ENCODE data around the gene GPR63. TPM values are rescaled to one million over a fixed set of nuclear protein-coding genes. Genes with fewer than 3 reads are reported as not detected.

Gene GPR63
- total and polyA plus RNA-seq, 8 donors, result 0.42 to 1.4 (median 0.87) TPM

- intact Hi-C loops (cut with DNase I), result no loop called here
- Histone ChIP-seq H3K27ac (no peak overlapping the region), H3K9me3 (no peaks in the 10 kb centered on the region), H3K27me3 (no peaks in the 10 kb centered on the region), H3K36me3 (no peaks in the 10 kb centered on the region), H3K4me1 (no peaks in the 10 kb centered on the region), H3K4me3 (no peak overlapping the region)
- peak in 2 of 4 donors; percentile 43 to 51 for ATAC-seq
- no peak for DNase-seq
- no peak for FAIRE-seq
- 61 to 72% methylated on average over 4 of the region's 4 CpGs for WGBS, 2 donors
- TF ChIP-seq CTCF (IDR thresholded peaks at IDR 0.05), result no peak
Measured at GRCh38 chr6:96760153-96760687, 77.1 kb downstream of the GPR63 start.

- H3K27me3 ChIP-seq, result no peaks in the 10 kb centered on the region
- no peak for TF ChIP-seq CTCF (IDR thresholded peaks at IDR 0.05)
- no peaks in the 10 kb centered on the region for H3K9me3 ChIP-seq
- intact Hi-C loops (cut with DNase I), result no loop called here
- H3K27ac ChIP-seq, result no peak overlapping the region
- no peak overlapping the region for H3K4me3 ChIP-seq
- no peaks in the 10 kb centered on the region for H3K36me3 ChIP-seq
- FAIRE-seq, result no peak
- WGBS, 2 donors, result 85 to 91% methylated on average over 3 of the region's 3 CpGs
- DNase-seq, result no peak
- ATAC-seq, result no peak
- no peaks in the 10 kb centered on the region for H3K4me1 ChIP-seq
Measured at GRCh38 chr6:96755096-96755495, 82.2 kb downstream of the GPR63 start.

GRCh38 chr6:96749891-96750290 lies 87.4 kb downstream of the GPR63 start:
- Histone ChIP-seq H3K9me3 (no peaks in the 10 kb centered on the region), H3K4me1 (no peaks in the 10 kb centered on the region), H3K27me3 (no peaks in the 10 kb centered on the region), H3K27ac (no peak overlapping the region), H3K36me3 (no peaks in the 10 kb centered on the region), H3K4me3 (no peak overlapping the region)
- ATAC-seq (no peak), DNase-seq (no peak), FAIRE-seq (no peak)
- intact Hi-C loops (cut with DNase I), result no loop called here
- no peak for TF ChIP-seq CTCF (IDR thresholded peaks at IDR 0.05)
- WGBS, 2 donors, result 95 to 97% methylated on average over 6 of the region's 6 CpGs

Other genes with a start within 250 kb of the GPR63 start
- 10 to 100 TPM in 5 of 6 donors, 1 to 10 TPM in 1; 8.2 to 15.2 (median 12.0) TPM for gene NDUFAF4, start 60.4 kb upstream of the GPR63 start, total RNA-seq
- 10 to 100 TPM; 11.1 to 17.0 TPM for gene NDUFAF4, start 60.4 kb upstream of the GPR63 start, polyA plus RNA-seq
- 1 to 10 TPM in 1 of 6 donors, under 1 TPM in 5; 0.37 to 1.3 (median 0.43) TPM for gene KLHL32, start 87.3 kb upstream of the GPR63 start, total RNA-seq
- gene KLHL32, start 87.3 kb upstream of the GPR63 start, polyA plus RNA-seq, result 1 to 10 TPM in 1 of 2 donors, under 1 TPM in 1; 0.49 to 1.2 TPM